ENCODE data around the gene ADCK1. TPM values are rescaled to one million over a fixed set of nuclear protein-coding genes. Genes with fewer than 3 reads are reported as not detected.

Gene ADCK1, protein sequence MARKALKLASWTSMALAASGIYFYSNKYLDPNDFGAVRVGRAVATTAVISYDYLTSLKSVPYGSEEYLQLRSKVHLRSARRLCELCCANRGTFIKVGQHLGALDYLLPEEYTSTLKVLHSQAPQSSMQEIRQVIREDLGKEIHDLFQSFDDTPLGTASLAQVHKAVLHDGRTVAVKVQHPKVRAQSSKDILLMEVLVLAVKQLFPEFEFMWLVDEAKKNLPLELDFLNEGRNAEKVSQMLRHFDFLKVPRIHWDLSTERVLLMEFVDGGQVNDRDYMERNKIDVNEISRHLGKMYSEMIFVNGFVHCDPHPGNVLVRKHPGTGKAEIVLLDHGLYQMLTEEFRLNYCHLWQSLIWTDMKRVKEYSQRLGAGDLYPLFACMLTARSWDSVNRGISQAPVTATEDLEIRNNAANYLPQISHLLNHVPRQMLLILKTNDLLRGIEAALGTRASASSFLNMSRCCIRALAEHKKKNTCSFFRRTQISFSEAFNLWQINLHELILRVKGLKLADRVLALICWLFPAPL
- total RNA-seq (2014; rRNA removed) (4.7 and 5.7 TPM in 2 replicates), Bru-seq, nascent RNA (percentile 54 among the genes with signal in this experiment), BruChase-seq, experiment 1, labeled RNA remaining after a 6-hour chase (percentile 53 among the genes with signal in this experiment), BruChase-seq, experiment 2, labeled RNA remaining after a 2-hour chase (percentile 54 among the genes with signal in this experiment)
- long read RNA-seq, transcript ADCK1-201 (11 exons, 2,234 nt), result major isoform, 5 of 19 reads
- long read RNA-seq, partial matches to known transcripts, result 4 of 19 reads
- long read RNA-seq, other reads (novel, unspliced or antisense), result 9 of 19 reads

GRCh38 chr14:77799863-77800730 lies at the start of gene ADCK1:
TSS of gene ADCK1 (plus strand) at chr14:77800109. CDS start at chr14:77818979, 18,870 bp downstream.
- Histone ChIP-seq H3K27me3 (ENCODE audit: low read length) (no peaks in the 10 kb centered on the region), H3K4me2 (ENCODE audit: low read length) (peak within 1 kb of the TSS; percentile 88), H3K27ac (ENCODE audit: low read length) (peak within 1 kb of the TSS; percentile 67), H3K79me2 (ENCODE audit: low read length) (no peaks in the 10 kb centered on the region), H3K4me1 (ENCODE audit: insufficient read depth, low read length) (peaks cover 7% of the 10 kb centered on the region; the same call in 1 of the 2 replicates), H4K20me1 (ENCODE audit: low read length) (no peaks in the 10 kb centered on the region), H3K9me3 (ENCODE audit: low read length) (no peaks in the 10 kb centered on the region), H3F3A (ENCODE audit: low read length, unreplicated experiment) (no peaks in the 10 kb centered on the region), H3K9me2 (replicated peaks; ENCODE audit: low read length) (no peaks in the 10 kb centered on the region), H2AFZ (ENCODE audit: low read length) (peak within 1 kb of the TSS; percentile 91), H3K9ac (ENCODE audit: low read length) (peak within 1 kb of the TSS; percentile 90), H3K36me3 (ENCODE audit: low read depth, low read length) (no peaks in the 10 kb centered on the region), H3K4me3 (ENCODE audit: low read length) (peak within 1 kb of the TSS; percentile 89)
- ChIA-PET POLR2A (ENCODE audit: unreplicated experiment) (no interaction called here), CTCF (interaction anchor here (1.1 kb wide), 1 partner anchor 38 kb away, joined by 5 read pairs; no protein-coding TSS in a partner anchor)
- TF ChIP-seq EZH2 (IDR thresholded peaks at IDR 0.05; ENCODE audit: low read length, unreplicated experiment), result no peak
- TF ChIP-seq CTCF (conservative IDR thresholded peaks at IDR 0.05; ENCODE audit: low read depth, low read length), result peak; percentile 41; the same call in 1 of the 2 replicates
- no peak for TF ChIP-seq EZH2phosphoT487 (IDR thresholded peaks at IDR 0.05; ENCODE audit: borderline replicate concordance, low read length)
- TSS peak; percentile 62 for BruUV-seq (replicated peaks)
- ATAC-seq (peak; percentile 85), DNase-seq (peak; percentile 79)
- intact Hi-C loops (cut with micrococcal nuclease), result loop anchor here (1.0 kb wide), 1 partner anchor 39 kb away; the partner anchor contains the start of gene SNW1

DNA sequence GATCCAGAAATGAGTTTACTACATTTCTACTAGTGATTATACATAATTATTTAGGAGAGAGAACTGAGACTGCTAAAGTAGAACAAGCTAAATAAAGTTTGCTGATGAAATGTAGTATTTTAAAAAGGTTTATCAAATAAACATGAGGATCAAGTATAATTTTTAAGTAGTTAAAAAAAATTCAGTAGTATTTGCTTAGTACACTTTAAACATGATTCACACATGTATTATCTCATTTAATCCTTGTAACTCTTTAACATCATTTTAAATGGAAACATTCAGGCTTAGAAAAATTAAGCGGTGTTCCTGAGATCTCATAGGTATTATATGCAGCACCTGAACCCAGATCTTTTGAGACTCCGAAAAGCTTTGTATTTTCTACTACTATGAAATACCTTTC lies 47.6 kb upstream of the ADCK1 start:
- ChIA-PET CTCF (no interaction called here), POLR2A (ENCODE audit: unreplicated experiment) (no interaction called here)
- Histone ChIP-seq H3K4me3 (ENCODE audit: low read length) (no peak overlapping the region), H3K36me3 (ENCODE audit: low read depth, low read length) (peaks cover 31% of the 10 kb centered on the region), H3K4me2 (ENCODE audit: low read length) (no peak overlapping the region), H3K4me1 (ENCODE audit: insufficient read depth, low read length) (no peaks in the 10 kb centered on the region), H3K9me2 (replicated peaks; ENCODE audit: low read length) (no peaks in the 10 kb centered on the region), H2AFZ (ENCODE audit: low read length) (no peak overlapping the region), H4K20me1 (ENCODE audit: low read length) (no peaks in the 10 kb centered on the region), H3K9ac (ENCODE audit: low read length) (no peak overlapping the region), H3K79me2 (ENCODE audit: low read length) (peaks cover 37% of the 10 kb centered on the region), H3F3A (ENCODE audit: low read length, unreplicated experiment) (no peaks in the 10 kb centered on the region), H3K9me3 (ENCODE audit: low read length) (no peaks in the 10 kb centered on the region), H3K27me3 (ENCODE audit: low read length) (no peaks in the 10 kb centered on the region), H3K27ac (ENCODE audit: low read length) (no peak overlapping the region)
- BruUV-seq (replicated peaks), result no TSS peak
- DNase-seq, result no peak
- no peak for TF ChIP-seq EZH2 (IDR thresholded peaks at IDR 0.05; ENCODE audit: low read length, unreplicated experiment)
- no peak for TF ChIP-seq CTCF (conservative IDR thresholded peaks at IDR 0.05; ENCODE audit: low read depth, low read length)
- TF ChIP-seq EZH2phosphoT487 (IDR thresholded peaks at IDR 0.05; ENCODE audit: borderline replicate concordance, low read length), result no peak
- intact Hi-C loops (cut with micrococcal nuclease), result no loop called here
- ATAC-seq, result no peak
